HepG2 (cell line): ENCODE measurements around the gene CPT1B. TPM values are rescaled to one million over a fixed set of nuclear protein-coding genes. Genes with fewer than 3 reads are reported as not detected.

Experiments
- ATM ChIP-seq: fragments of 450-650 bp; IDR thresholded peaks from 2 replicates; pipeline ENCODE4 v1.7.1; 2017; ENCODE audit warnings: mild to moderate bottlenecking, borderline replicate concordance
- BRF2 ChIP-seq: sonication (generic); formaldehyde crosslinking; IDR thresholded peaks from 2 replicates; pipeline ENCODE4 v1.8.1; 2022; ENCODE audit warnings: mild to moderate bottlenecking, missing genetic modification reagents
- DBP ChIP-seq: sonication (generic); formaldehyde crosslinking; IDR thresholded peaks from 2 replicates; pipeline ENCODE4 v1.4.0; 2020; ENCODE audit warnings: missing genetic modification reagents; ENCODE audit errors: not compliant biosample characterization
- GATAD2A ChIP-seq: IDR thresholded peaks from 2 replicates; pipeline ENCODE4 v1.6.1; 2016
- HNRNPLL ChIP-seq: fragments of 200-400 bp; formaldehyde crosslinking; IDR thresholded peaks from 2 replicates; pipeline ENCODE4 v1.6.1; 2017; ENCODE audit warnings: mild to moderate bottlenecking, low read depth, low read length; ENCODE audit not compliant: poor library complexity, severe bottlenecking
- KIAA2018 ChIP-seq: sonication (generic); formaldehyde crosslinking; IDR thresholded peaks from 2 replicates; pipeline ENCODE4 v1.5.0; 2020; ENCODE audit warnings: mild to moderate bottlenecking, missing genetic modification reagents, borderline replicate concordance
- MTF2 ChIP-seq: sonication (generic); formaldehyde crosslinking; IDR thresholded peaks from 2 replicates; pipeline ENCODE4 v1.5.0; 2020; ENCODE audit warnings: missing genetic modification reagents, borderline replicate concordance
- MXD4 ChIP-seq: IDR thresholded peaks from 2 replicates; pipeline ENCODE4 v1.6.1; 2016; ENCODE audit warnings: mild to moderate bottlenecking, missing biosample characterization, missing genetic modification reagents
- NCOR1 ChIP-seq: fragments of 200-600 bp; sonication (generic); IDR thresholded peaks from 2 replicates; pipeline ENCODE4 v1.7.0; 2017; ENCODE audit warnings: antibody characterized with exemption, low read length, borderline replicate concordance
- PAF1 ChIP-seq: IDR thresholded peaks from 2 replicates; pipeline ENCODE4 v1.6.1; 2016; ENCODE audit warnings: missing genetic modification reagents, missing compliant biosample characterization
- POGK ChIP-seq: sonication (generic); formaldehyde crosslinking; conservative IDR thresholded peaks from 2 replicates; pipeline ENCODE4 v1.8.0; 2022; ENCODE audit warnings: mild to moderate bottlenecking, moderate library complexity, missing genetic modification reagents
- ZFX ChIP-seq: sonication (generic); formaldehyde crosslinking; IDR thresholded peaks from 2 replicates; pipeline ENCODE4 v1.4.0; 2020; ENCODE audit warnings: mild to moderate bottlenecking, low read depth, missing genetic modification reagents, moderate library complexity
- ZNF121 ChIP-seq: sonication (generic); formaldehyde crosslinking; IDR thresholded peaks from 2 replicates; pipeline ENCODE4 v1.5.0; 2020; ENCODE audit warnings: mild to moderate bottlenecking, missing genetic modification reagents
- ZNF251 ChIP-seq: sonication (generic); formaldehyde crosslinking; IDR thresholded peaks from 2 replicates; pipeline ENCODE4 v1.9.0; 2021; ENCODE audit warnings: mild to moderate bottlenecking, missing genetic modification reagents
- ZNF83 ChIP-seq: sonication (generic); formaldehyde crosslinking; IDR thresholded peaks from 2 replicates; pipeline ENCODE4 v1.4.0; 2020; ENCODE audit warnings: missing genetic modification reagents, mild to moderate bottlenecking, borderline replicate concordance
- polyA plus RNA-seq, 8 experiments: library from polyadenylated mRNA; depleted of rRNA in 3 of 8; stranded (reverse) in 7 of 8; unstranded in 1 of 8; fragments of >200 nt; fragmentation: Illumina TruSeq in 4 of 8; extraction: Trizol in 4 of 8; gene quantifications; 2 replicates each; pipeline versions ENCODE4 v1.2.1 to v1.2.3, GENCODE V29; 2011 to 2016; ENCODE audit warnings: low read depth in 4 of 8, missing spikeins in 1 of 8, mixed read lengths in 1 of 8; ENCODE audit not compliant: insufficient read depth in 1 of 8
- total RNA-seq, 5 experiments: library from RNA; depleted of rRNA; stranded (reverse); fragments of >200 nt; fragmentation: Illumina TruSeq; extraction: Trizol; gene quantifications; 2 replicates each; pipeline ENCODE4 v1.2.3, GENCODE V29; 2016; ENCODE audit warnings: low read depth in 1 of 5

The CPT1B gene
- total and polyA plus RNA-seq, 2 of the 13 experiments (the other 11 are each of a cell fraction or from before 2014, with no cell fraction given): 9.2 to 19.5 TPM

- no peak for TF ChIP-seq KIAA2018
- TF ChIP-seq PAF1 (CRISPR knock-in tag): no peak
- no peak for TF ChIP-seq ATM
- 0 out of 2 replicates have a peak, but pooled peaks have one; percentile 10 for TF ChIP-seq POGK (CRISPR knock-in tag)
- TF ChIP-seq GATAD2A (CRISPR knock-in tag): no peak
- TF ChIP-seq DBP (CRISPR knock-in tag): no peak
- TF ChIP-seq BRF2: no peak
- peak; percentile 4; the same call in 1 of the 2 replicates for TF ChIP-seq ZFX (CRISPR knock-in tag)
- TF ChIP-seq ZNF83 (CRISPR knock-in tag): peak; percentile 13; the same call in 1 of the 2 replicates
- TF ChIP-seq HNRNPLL: no peak
- no peak for TF ChIP-seq MTF2 (CRISPR knock-in tag)
- TF ChIP-seq MXD4 (CRISPR knock-in tag): no peak
- TF ChIP-seq NCOR1: no peak
- TF ChIP-seq ZNF121: peak; percentile 96
- no peak for TF ChIP-seq ZNF251 (CRISPR knock-in tag)
Observed at GRCh38 chr22:50581950-50582492, 3.8 kb upstream of the CPT1B start (continued).
